ENCODE data around the gene CPVL.

The CPVL gene

GRCh38 chr7:28953633-28954032, 192.7 kb downstream of the CPVL start (continued):
- TF ChIP-seq MYNN (tag by site-specific recombination; IDR thresholded peaks at IDR 0.05; ENCODE audit: borderline replicate concordance) (no peak), EGR2 (tag by site-specific recombination; IDR thresholded peaks at IDR 0.05; ENCODE audit: low read depth) (no peak), ZNF112 (tag by site-specific recombination; IDR thresholded peaks at IDR 0.05) (no peak), ZNF114 (tag by site-specific recombination; IDR thresholded peaks at IDR 0.05) (no peak), ZBTB21 (tag by site-specific recombination; IDR thresholded peaks at IDR 0.05) (no peak), OVOL3 (tag by site-specific recombination; IDR thresholded peaks at IDR 0.05) (no peak)

Data from HEK293 (cell line).